HepG2 (cell line): ENCODE measurements around the gene MAPK8. TPM values are rescaled to one million over a fixed set of nuclear protein-coding genes. Genes with fewer than 3 reads are reported as not detected.

ENCODE experiments used
- ATAC-seq: fragments of 200-7000 bp; cut with Tn5 transposase; 3 replicates; pipeline ENCODE4 v1.9.1; 2020; ENCODE audit warnings: mild to moderate bottlenecking, moderate library complexity
- BruUV-seq: library from RNA; stranded (reverse); fragments of 400-500 nt; replicated peaks from 2 replicates; lab custom pipeline; 2021; lab: Mats Ljungman, UMichigan
- CTCF ChIA-PET: fragments of 300-600 bp; formaldehyde crosslinking; extraction: SDS; loops from one replicate; lab custom pipeline; 2021; ENCODE audit warnings: low total read pairs, inconsistent platforms, low intra/inter-chr PET ratio; lab: Yijun Ruan, JAX
- POLR2A ChIA-PET: fragments of 350-600 bp; sonication (Branson Sonifier 250); formaldehyde crosslinking; loops from one replicate; lab custom pipeline; 2020; ENCODE audit warnings: antibody characterized with exemption, inconsistent platforms; lab: Yijun Ruan, JAX
- DNase-seq: peaks from one replicate; pipeline ENCODE4 v3.0.0-alpha.2; 2015; ENCODE audit warnings: low spot score
- FAIRE-seq: peaks from 3 replicates; lab custom pipeline; 2011; peaks lifted over from hg19 to GRCh38; lab: Jason Lieb, UNC
- H2AFZ ChIP-seq: one replicate; pipeline ENCODE4 v1.6.1; 2011; ENCODE audit warnings: low read length, inconsistent platforms
- H3K27ac ChIP-seq: fragments of 300-600 bp; 3 replicates; pipeline ENCODE4 v1.8.0; 2011; ENCODE audit warnings: mixed run types, mild to moderate bottlenecking, mixed read lengths, low read length, inconsistent platforms; ENCODE audit not compliant: insufficient read depth; ENCODE audit errors: extremely low read length
- H3K27me3 ChIP-seq, 2 experiments: fragments of 200-600 bp in 1 of 2; 2 replicates in 1 of 2; 3 replicates in 1 of 2; pipeline versions ENCODE4 v1.6.0 to v1.8.0; 2011; ENCODE audit warnings: low read length in 2 of 2, mild to moderate bottlenecking in 2 of 2, moderate library complexity in 2 of 2, inconsistent platforms in 1 of 2; ENCODE audit not compliant: insufficient read depth in 2 of 2, control insufficient read depth in 1 of 2
- H3K36me3 ChIP-seq, 2 experiments: fragments of 200-600 bp in 1 of 2; replicated peaks in 1 of 2; 2 replicates in 1 of 2; 3 replicates in 1 of 2; pipeline versions ENCODE4 v1.5.1 to v1.8.0; 2011; ENCODE audit warnings: low read length in 2 of 2, inconsistent platforms in 1 of 2; ENCODE audit not compliant: insufficient read depth in 2 of 2, control insufficient read depth in 1 of 2
- H3K4me1 ChIP-seq: 2 replicates; pipeline ENCODE4 v1.5.1; 2012; ENCODE audit warnings: low read length, inconsistent platforms; ENCODE audit not compliant: insufficient read depth
- H3K4me2 ChIP-seq: 2 replicates; pipeline ENCODE4 v1.6.0; 2011; ENCODE audit warnings: low read depth, low read length, inconsistent platforms
- H3K4me3 ChIP-seq, 3 experiments: fragments of 200-600 bp in 1 of 3; sonication (generic), shearing (Covaris generic) in 1 of 3; replicated peaks in 1 of 3; 2 replicates each; pipeline ENCODE4 v1.5.1; 2011 to 2016; ENCODE audit warnings: low read length in 3 of 3, inconsistent platforms in 2 of 3, low read depth in 2 of 3, mild to moderate bottlenecking in 2 of 3, control low read depth in 1 of 3, mixed read lengths in 1 of 3; ENCODE audit not compliant: insufficient read depth in 1 of 3
- H3K79me2 ChIP-seq: one replicate; pipeline ENCODE4 v1.6.1; 2011; ENCODE audit warnings: low read length, inconsistent platforms; ENCODE audit not compliant: insufficient read depth
- H3K9ac ChIP-seq: 2 replicates; pipeline ENCODE4 v1.6.0; 2011; ENCODE audit warnings: mild to moderate bottlenecking, low read depth, low read length, inconsistent platforms; ENCODE audit not compliant: insufficient read depth
- H3K9me3 ChIP-seq: 2 replicates; pipeline ENCODE4 v1.5.1; 2012; ENCODE audit warnings: mild to moderate bottlenecking, low read length
- H4K20me1 ChIP-seq: 2 replicates; pipeline ENCODE4 v1.6.0; 2011; ENCODE audit warnings: inconsistent platforms, mild to moderate bottlenecking, low read length, moderate library complexity; ENCODE audit not compliant: insufficient read depth
- CBX5 ChIP-seq: sonication (generic); formaldehyde crosslinking; IDR thresholded peaks from 2 replicates; pipeline ENCODE4 v1.4.0; 2020; ENCODE audit warnings: missing genetic modification reagents, borderline replicate concordance
- CCAR2 ChIP-seq: fragments of 200-400 bp; formaldehyde crosslinking; optimal IDR thresholded peaks from 2 replicates; pipeline ENCODE3; 2018; ENCODE audit warnings: low read depth, mild to moderate bottlenecking, low read length, moderate library complexity
- CENPBD1 ChIP-seq: sonication (generic); formaldehyde crosslinking; IDR thresholded peaks from 2 replicates; pipeline ENCODE4 v1.8.0; 2022; ENCODE audit warnings: missing genetic modification reagents, low read depth, mild to moderate bottlenecking, borderline replicate concordance
- HOXD1 ChIP-seq: sonication (generic); formaldehyde crosslinking; IDR thresholded peaks from 2 replicates; pipeline ENCODE4 v1.5.0; 2020; ENCODE audit warnings: missing genetic modification reagents
- KLF12 ChIP-seq: sonication (generic); formaldehyde crosslinking; IDR thresholded peaks from 2 replicates; pipeline ENCODE4 v1.4.0; 2020; ENCODE audit warnings: missing genetic modification reagents, borderline replicate concordance
- KLF13 ChIP-seq: sonication (generic); formaldehyde crosslinking; IDR thresholded peaks from 2 replicates; pipeline ENCODE4 v1.4.0; 2020; ENCODE audit warnings: mild to moderate bottlenecking, missing genetic modification reagents
- MIXL1 ChIP-seq: IDR thresholded peaks from 2 replicates; pipeline ENCODE4 v1.6.1; 2016
- SNRNP70 ChIP-seq: fragments of 200-400 bp; formaldehyde crosslinking; IDR thresholded peaks from 2 replicates; pipeline ENCODE4 v1.6.1; 2017; ENCODE audit warnings: mild to moderate bottlenecking, low read depth, low read length, moderate library complexity
- TARDBP ChIP-seq: sonication (generic); formaldehyde crosslinking; IDR thresholded peaks from 2 replicates; pipeline ENCODE4 v1.8.0; 2022; ENCODE audit warnings: mild to moderate bottlenecking, missing genetic modification reagents
- ZBTB42 ChIP-seq: sonication (generic); formaldehyde crosslinking; IDR thresholded peaks from 2 replicates; pipeline ENCODE4 v1.5.0; 2020; ENCODE audit warnings: mild to moderate bottlenecking, missing genetic modification reagents
- ZFP90 ChIP-seq: sonication (generic); formaldehyde crosslinking; IDR thresholded peaks from 2 replicates; pipeline ENCODE4 v1.8.0; 2022; ENCODE audit warnings: missing genetic modification reagents, mild to moderate bottlenecking, inconsistent platforms, borderline replicate concordance
- ZNF136 ChIP-seq: sonication (generic); formaldehyde crosslinking; IDR thresholded peaks from 2 replicates; pipeline ENCODE4 v1.8.1; 2022; ENCODE audit warnings: low read depth, mild to moderate bottlenecking, moderate library complexity, missing genetic modification reagents
- ZNF251 ChIP-seq: sonication (generic); formaldehyde crosslinking; IDR thresholded peaks from 2 replicates; pipeline ENCODE4 v1.9.0; 2021; ENCODE audit warnings: mild to moderate bottlenecking, missing genetic modification reagents
- ZNF337 ChIP-seq: sonication (generic); formaldehyde crosslinking; IDR thresholded peaks from 2 replicates; pipeline ENCODE4 v1.5.1; 2020; ENCODE audit warnings: missing genetic modification reagents, low read depth, mild to moderate bottlenecking, borderline replicate concordance
- ZNF34 ChIP-seq: sonication (generic); formaldehyde crosslinking; IDR thresholded peaks from 2 replicates; pipeline ENCODE4 v1.4.0; 2020; ENCODE audit warnings: mild to moderate bottlenecking, missing genetic modification reagents, borderline replicate concordance
- ZSCAN12 ChIP-seq: sonication (generic); formaldehyde crosslinking; IDR thresholded peaks from 2 replicates; pipeline ENCODE4 v1.9.0; 2021; ENCODE audit warnings: mild to moderate bottlenecking, missing genetic modification reagents
- WGBS: methylation state at CpG from one replicate; pipeline ENCODE4 v1.1.6; 2017; ENCODE audit warnings: low lambda C conversion rate; 5-methylcytosine and 5-hydroxymethylcytosine counted together
- in situ Hi-C: cut with HindIII; loops from 2 replicates; pipeline ENCODE4 v1.10.0; 2017; ENCODE audit warnings: low pct_unique_long_range_greater_than_20kb; ENCODE audit not compliant: extremely low pct_ligation_motif_present
- intact Hi-C: fragments of 100-400 bp; cut with micrococcal nuclease; formaldehyde crosslinking; loops from one replicate; pipeline ENCODE4 v1.10.0; 2022; ENCODE audit not compliant: unreplicated experiment
- polyA plus RNA-seq, 8 experiments: library from polyadenylated mRNA; depleted of rRNA in 3 of 8; stranded (reverse) in 7 of 8; unstranded in 1 of 8; fragments of >200 nt; fragmentation: Illumina TruSeq in 4 of 8; extraction: Trizol in 4 of 8; gene quantifications; 2 replicates each; pipeline versions ENCODE4 v1.2.1 to v1.2.3, GENCODE V29; 2011 to 2016; ENCODE audit warnings: low read depth in 4 of 8, missing spikeins in 1 of 8, mixed read lengths in 1 of 8; ENCODE audit not compliant: insufficient read depth in 1 of 8
- total RNA-seq, 5 experiments: library from RNA; depleted of rRNA; stranded (reverse); fragments of >200 nt; fragmentation: Illumina TruSeq; extraction: Trizol; gene quantifications; 2 replicates each; pipeline ENCODE4 v1.2.3, GENCODE V29; 2016; ENCODE audit warnings: low read depth in 1 of 5
- TF ChIP-seq, protein P1 (sequence below): sonication (generic); formaldehyde crosslinking; IDR thresholded peaks from 2 replicates; pipeline ENCODE4 v1.8.0; 2022; ENCODE audit warnings: missing genetic modification reagents, mild to moderate bottlenecking, inconsistent platforms, borderline replicate concordance
- TF ChIP-seq, protein P2 (sequence below): sonication (generic); formaldehyde crosslinking; IDR thresholded peaks from 2 replicates; pipeline ENCODE4 v1.8.0; 2022; ENCODE audit warnings: missing genetic modification reagents, mild to moderate bottlenecking, moderate library complexity, borderline replicate concordance
- TF ChIP-seq, protein P3 (sequence below): IDR thresholded peaks from 2 replicates; pipeline ENCODE4 v1.6.1; 2016; ENCODE audit warnings: missing compliant biosample characterization, missing genetic modification reagents, borderline replicate concordance

MAPK8 gene
- total and polyA plus RNA-seq, 2 of the 13 experiments (the other 11 are each of a cell fraction or from before 2014, with no cell fraction given), result 41.6 to 47.3 TPM

DNA sequence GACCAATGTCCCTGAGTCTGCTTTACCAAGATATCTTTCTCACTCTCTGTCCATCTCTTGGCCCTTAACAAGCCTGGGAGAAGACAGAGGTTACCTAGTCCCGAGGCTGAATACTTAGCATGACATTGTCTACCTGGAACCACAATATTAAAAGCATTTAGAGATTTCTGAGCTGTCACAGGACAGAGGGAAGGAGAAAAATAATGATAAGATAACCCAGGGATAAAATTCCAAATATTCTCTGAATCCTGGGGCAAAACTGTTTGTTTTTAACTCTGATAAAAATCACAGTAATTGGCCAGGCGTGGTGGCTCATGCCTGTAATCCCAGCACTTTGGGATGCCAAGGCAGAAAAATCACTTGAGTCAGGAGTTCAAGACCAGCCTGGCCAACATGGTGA lies 12.0 kb upstream of the MAPK8 start:
- Histone ChIP-seq H3K4me3 (no peak overlapping the region), H3K79me2 (no peaks in the 10 kb centered on the region), H3K27ac (no peak overlapping the region), H3K4me2 (no peak overlapping the region), H2AFZ (no peak overlapping the region), H3K27me3 (peaks cover 0 to 2% of the 10 kb centered on the region in 2 experiments; a peak in 2 of 5 replicates), H3K9me3 (no peaks in the 10 kb centered on the region), H4K20me1 (no peaks in the 10 kb centered on the region), H3K36me3 (no peaks in the 10 kb centered on the region), H3K9ac (no peak overlapping the region), H3K4me1 (peaks cover 35% of the 10 kb centered on the region)
- ChIA-PET CTCF (no interaction called here), POLR2A (no interaction called here)
- in situ Hi-C loops, result no loop called here
- TF ChIP-seq ZNF337, result no peak
- no peak for TF ChIP-seq ZBTB42 (CRISPR knock-in tag)
- TF ChIP-seq, protein P1, sequence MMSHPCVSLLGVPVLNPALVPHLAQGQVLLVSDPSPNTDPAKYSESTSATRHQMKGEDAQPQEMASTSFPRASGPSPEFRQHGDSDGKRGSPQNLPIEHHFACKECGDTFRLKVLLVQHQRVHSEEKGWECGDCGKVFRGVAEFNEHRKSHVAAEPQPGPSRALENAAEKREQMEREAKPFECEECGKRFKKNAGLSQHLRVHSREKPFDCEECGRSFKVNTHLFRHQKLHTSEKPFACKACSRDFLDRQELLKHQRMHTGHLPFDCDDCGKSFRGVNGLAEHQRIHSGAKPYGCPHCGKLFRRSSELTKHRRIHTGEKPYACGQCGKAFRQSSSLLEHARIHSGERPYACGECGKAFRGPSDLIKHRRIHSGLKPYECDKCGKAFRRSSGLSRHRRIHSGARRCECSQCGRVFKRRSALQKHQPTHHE (CRISPR knock-in tag), result no peak
- TF ChIP-seq, protein P2, sequence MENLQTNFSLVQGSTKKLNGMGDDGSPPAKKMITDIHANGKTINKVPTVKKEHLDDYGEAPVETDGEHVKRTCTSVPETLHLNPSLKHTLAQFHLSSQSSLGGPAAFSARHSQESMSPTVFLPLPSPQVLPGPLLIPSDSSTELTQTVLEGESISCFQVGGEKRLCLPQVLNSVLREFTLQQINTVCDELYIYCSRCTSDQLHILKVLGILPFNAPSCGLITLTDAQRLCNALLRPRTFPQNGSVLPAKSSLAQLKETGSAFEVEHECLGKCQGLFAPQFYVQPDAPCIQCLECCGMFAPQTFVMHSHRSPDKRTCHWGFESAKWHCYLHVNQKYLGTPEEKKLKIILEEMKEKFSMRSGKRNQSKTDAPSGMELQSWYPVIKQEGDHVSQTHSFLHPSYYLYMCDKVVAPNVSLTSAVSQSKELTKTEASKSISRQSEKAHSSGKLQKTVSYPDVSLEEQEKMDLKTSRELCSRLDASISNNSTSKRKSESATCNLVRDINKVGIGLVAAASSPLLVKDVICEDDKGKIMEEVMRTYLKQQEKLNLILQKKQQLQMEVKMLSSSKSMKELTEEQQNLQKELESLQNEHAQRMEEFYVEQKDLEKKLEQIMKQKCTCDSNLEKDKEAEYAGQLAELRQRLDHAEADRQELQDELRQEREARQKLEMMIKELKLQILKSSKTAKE (CRISPR knock-in tag), result no peak
- TF ChIP-seq HOXD1, result no peak
- TF ChIP-seq ZNF34, result no peak
- TF ChIP-seq ZSCAN12, result no peak
- no peak for TF ChIP-seq CCAR2
- TF ChIP-seq ZNF251, result no peak
- no peak for TF ChIP-seq KLF12 (CRISPR knock-in tag)
- TF ChIP-seq MIXL1 (CRISPR knock-in tag), result no peak
- TF ChIP-seq CBX5 (CRISPR knock-in tag), result no peak
- TF ChIP-seq, protein P3, sequence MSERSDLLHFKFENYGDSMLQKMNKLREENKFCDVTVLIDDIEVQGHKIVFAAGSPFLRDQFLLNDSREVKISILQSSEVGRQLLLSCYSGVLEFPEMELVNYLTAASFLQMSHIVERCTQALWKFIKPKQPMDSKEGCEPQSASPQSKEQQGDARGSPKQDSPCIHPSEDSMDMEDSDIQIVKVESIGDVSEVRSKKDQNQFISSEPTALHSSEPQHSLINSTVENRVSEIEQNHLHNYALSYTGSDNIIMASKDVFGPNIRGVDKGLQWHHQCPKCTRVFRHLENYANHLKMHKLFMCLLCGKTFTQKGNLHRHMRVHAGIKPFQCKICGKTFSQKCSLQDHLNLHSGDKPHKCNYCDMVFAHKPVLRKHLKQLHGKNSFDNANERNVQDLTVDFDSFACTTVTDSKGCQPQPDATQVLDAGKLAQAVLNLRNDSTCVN (CRISPR knock-in tag), result no peak
- TF ChIP-seq KLF13 (CRISPR knock-in tag), result no peak
- TF ChIP-seq ZNF136 (CRISPR knock-in tag), result no peak
- no peak for TF ChIP-seq ZFP90
- TF ChIP-seq TARDBP (CRISPR knock-in tag), result no peak
- no peak for TF ChIP-seq SNRNP70
- no peak for TF ChIP-seq CENPBD1
- FAIRE-seq (no peak), ATAC-seq (no peak), DNase-seq (no peak)
- no TSS peak for BruUV-seq
- intact Hi-C loops, result no loop called here
- 3% methylated on average over 2 of the region's 2 CpGs for WGBS
